Non-pigmented ciliary epithelial cell (primary cell): ENCODE measurements around the gene RNU6-9.
A peak's percentile ranks its signal among the peaks of the same experiment; 100 is the strongest.
"Not testable (repeated sequence)": the region's sequence is repeated elsewhere in the genome, so short reads cannot be mapped to it uniquely, and the experiment has no call there.

Source experiments
- DNase-seq: peaks from one replicate; pipeline ENCODE4 v3.0.0-alpha.2; 2010; ENCODE audit warnings: low read depth

The RNU6-9 gene

GRCh38 chr19:861756-862580, 31.3 kb upstream of the RNU6-9 start:
- DNase-seq: no peak

GRCh38 chr19:862581-863314, 30.5 kb upstream of the RNU6-9 start:
- DNase-seq: no peak

- no peak for DNase-seq
These were observed 30.0 kb upstream of the RNU6-9 start for GRCh38 chr19:863315-863620.

DNA sequence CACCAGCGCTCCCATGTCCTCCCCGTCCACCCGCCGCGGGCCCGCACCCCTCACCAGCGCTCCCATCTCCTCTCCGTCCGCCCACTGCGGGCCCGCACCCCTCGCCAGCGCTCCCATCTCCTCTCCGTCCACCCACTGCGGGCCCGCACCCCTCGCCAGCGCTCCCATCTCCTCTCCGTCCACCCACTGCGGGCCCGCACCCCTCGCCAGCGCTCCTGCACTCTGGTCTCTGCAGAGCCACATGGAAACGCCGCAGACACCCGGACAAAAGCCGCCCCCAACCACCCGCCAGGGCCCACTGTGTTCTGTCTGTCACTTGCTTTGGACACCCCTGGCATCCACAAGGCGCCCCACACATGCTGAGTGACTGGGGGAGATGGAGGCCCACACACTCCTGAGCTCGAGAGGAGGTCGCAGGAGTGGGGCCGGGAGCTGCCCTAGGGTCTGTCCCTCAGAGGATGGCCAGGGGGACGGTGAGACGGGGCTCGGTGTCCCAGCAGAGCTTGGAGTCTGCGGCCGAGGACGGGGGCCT, 26.4 kb upstream of the RNU6-9 start:
- DNase-seq: no peak

DNA sequence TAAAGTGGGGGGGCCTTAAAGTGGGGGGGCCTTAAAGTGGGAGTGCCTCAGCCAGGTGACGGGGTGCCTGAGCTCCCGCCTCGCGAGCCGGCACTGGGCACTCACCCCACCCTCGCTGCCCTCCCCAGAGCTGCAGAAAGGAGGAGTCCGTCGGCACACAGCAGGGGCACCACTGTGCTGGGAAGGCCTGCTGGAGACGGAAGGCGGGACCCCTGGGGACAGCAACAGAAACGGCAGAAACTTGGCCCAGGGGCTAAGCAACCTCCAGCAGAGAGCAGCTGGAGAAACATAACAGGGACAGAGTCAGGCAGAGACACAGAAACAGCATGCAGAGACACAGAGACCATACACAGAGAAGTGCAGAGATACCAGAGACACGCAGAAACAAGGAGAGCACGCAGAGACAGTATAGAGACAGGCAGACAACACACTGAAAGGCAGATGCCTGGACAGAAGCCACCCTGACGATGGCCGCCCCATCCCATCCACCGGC, 25.9 kb upstream of the RNU6-9 start:
- DNase-seq: no peak

DNA sequence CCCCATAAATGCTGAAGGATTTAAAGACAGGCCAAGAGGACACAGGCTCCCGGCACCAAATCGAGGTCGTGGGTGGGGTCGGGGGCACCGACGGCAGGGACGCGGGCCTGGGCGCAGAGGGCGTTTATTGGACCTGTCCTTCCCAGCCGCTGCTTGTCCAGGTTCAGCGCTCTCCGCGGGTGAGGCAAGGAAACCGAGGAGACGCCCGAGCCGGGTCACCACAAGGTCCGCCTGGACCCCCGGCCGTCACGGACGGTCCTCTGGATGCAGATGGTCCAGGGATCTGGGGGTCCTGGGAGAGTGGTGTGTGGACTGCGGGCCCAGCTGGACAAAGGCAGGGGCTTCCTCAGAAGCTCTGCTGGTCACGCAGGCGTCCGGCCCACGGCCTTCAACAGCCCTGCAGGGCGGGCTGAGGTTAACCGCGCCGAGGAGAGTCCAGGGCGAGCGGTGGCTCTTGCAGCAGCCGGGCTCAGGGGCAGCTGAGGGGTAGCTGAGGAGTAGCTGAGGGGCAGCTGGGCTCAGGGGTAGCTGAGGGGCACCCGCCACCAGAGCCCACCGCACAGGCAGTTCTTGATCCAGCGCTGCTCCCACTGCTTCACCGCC, 25.3 kb upstream of the RNU6-9 start:
- DNase-seq: no peak

DNA sequence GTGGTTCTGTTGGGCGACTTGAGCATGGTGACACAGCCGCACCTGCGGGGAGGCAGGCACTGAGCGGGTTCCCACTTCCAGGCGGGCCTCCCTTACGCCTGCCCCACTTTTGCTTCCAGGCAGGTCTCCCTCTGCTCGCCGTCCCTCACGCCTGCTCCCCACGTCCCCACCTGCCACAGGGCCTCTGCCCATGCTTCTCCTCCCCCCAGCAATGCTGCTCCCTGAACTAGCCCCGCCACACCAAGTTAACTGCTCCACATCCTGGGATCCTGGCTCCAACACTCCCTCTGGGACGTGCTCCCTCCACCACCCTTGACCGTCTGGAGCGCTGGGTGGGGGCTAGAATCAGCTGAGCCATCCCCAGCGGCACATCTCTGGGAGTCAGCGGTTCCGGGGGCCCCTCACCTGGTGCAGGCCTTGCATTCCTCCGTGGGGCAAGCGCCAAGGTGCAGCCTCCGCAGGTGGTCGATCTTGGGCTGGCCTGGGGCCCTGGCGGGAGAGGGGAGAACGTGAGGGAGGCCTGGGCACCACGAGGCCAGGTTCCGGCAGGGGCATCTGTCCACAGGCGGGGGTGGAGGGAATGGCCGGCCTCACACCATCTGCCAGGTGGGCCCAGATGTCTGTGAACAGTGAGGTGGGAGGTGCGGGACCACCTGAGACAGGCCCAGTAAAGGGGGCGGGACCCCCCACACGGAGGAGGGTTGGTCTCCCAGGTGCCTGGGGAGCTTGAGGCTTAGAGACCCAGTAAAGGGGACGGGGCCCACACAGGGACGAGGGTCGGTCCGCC, 24.6 kb upstream of the RNU6-9 start:
- DNase-seq: no peak

DNA sequence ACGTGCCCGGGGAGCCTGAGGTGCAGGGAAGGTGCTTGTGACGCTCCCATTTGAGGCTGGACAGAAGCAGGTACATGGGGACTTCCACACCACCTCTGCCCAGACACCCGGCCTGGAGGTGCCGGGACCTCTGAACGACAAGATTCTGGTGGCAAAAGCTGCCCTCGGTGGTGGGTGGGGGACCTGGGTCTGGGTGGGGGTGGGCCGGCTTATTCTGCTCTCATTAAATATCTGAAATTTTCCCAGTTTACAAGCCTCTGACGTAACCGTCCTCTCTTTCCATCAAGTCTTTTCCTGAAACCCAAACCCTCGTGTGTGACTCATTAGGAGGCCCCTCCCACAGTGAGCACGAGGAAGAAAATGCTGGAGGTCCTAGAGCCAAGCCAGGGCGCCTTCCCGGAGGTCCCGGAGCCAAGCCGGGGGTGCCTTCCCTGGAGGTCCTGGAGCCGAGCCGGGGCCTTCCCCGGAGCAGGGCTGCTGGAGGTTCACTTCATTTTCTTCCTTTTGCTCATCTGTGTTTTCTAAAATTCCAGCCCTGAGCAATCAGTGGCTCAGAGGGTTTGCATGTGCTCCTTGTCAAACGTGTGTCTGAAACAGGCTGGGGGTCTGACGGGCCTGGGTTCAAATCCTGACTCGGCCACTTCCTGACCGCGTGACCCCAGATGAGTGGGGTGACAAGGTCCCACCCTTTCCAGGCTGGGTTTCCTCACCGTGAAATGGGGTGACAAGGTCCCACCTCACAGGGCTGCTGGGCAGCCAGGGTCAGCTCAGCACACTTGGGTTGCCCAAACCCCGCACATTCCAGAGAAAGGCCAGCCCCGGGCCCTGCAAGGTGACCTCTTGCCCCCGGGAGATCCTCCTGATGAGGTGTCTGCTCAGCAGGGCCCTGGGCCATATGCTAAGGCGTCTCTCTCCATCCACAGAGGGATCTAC, 23.8 kb upstream of the RNU6-9 start:
- DNase-seq: peak; percentile 73

GRCh38 chr19:870314-870713, 23.0 kb upstream of the RNU6-9 start:
- DNase-seq: no peak

DNA sequence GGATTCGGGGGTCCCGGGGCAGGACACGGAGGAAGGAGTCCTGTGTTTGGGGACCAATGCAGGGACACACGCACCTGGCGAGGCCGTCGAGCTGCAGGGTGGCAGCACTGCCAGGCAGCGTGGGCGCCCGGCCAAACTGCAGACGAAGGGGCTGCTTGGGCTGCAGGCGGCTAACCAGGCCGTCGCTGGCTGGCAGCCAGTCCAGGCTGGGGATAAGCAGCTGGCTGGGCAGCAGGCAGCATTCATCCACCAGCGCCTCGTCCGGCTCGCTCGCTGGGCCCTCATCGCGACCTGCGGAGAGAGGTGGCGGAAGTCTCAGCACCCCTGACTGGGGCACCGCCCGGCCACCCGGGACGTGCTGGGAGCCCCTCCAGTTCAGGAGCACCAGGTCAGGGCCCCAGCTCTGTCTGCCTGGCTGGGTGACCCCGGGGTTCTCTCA, 22.3 kb upstream of the RNU6-9 start:
- no peak for DNase-seq

DNA sequence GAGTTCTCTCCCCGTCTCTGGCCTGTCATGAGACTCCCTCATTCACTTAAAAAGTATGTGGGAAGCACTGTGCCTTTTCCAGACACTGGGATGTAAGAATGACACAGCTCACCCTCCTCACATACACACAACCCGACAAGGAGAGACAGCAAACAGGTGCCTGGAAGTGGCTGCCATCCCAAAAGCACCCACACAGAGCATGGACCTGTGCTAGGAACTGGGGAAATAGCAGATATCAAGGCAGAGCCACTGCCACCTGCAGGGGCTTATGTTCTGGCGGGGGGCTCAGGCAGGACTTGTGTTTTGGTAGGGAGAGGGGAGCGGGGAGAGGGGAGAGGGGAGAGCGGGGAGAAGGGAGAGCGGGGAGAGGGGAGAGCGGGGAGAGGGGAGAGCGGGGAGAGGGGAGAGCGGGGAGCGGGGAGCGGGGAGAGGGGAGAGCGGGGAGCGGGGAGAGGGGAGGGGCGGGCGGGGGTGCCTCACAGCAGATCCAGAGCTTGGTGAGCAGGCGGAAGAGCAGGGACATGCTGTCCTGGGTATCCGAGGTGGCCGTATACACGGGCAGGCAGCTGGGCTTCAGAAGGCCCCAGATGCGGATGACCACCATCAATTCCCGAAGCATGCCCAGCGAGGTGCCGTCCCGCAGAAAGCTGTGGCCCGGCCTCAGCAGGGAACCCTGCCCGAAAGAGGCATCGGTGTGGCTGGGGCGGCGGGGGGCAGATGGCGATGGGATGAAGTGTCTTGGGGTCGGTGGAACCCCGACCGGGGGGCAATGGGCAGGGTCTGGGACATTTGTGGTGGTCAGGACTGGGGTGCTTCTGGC, 21.6 kb upstream of the RNU6-9 start:
- no peak for DNase-seq

DNA sequence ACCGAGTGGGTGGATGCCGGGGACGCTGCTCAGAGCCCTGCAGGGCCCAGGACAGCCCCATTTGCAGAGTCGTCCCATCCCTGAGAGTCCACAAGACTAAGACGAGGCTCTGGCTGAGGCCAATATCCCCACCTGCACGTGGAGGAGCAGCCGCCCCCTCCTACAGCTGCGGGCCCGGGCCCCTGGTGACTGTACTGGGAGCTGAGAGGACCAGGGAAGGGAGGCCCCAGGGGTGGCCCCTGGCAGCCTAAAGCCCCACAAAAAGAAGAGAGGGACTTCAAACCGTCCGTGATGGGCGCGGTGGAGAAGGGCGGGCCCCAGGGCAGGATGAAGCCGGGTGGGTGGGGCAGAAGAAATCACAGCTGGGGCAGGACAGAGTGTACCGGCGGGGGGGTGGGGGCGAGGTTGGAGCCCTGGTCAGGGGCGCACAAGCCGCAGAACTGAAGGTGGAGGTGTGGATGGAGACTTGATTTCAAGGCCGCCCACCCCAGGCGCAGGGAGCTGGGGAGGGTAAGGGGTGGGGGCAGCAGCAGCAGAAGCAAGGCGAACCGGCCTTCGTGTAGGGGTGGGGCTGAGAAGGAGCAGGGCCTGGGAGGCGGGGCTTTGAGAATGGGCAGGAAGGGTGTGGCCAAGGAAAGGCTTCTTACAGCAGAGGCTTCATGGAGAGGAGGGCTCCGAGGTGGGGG, 20.9 kb upstream of the RNU6-9 start:
- DNase-seq: no peak

DNA sequence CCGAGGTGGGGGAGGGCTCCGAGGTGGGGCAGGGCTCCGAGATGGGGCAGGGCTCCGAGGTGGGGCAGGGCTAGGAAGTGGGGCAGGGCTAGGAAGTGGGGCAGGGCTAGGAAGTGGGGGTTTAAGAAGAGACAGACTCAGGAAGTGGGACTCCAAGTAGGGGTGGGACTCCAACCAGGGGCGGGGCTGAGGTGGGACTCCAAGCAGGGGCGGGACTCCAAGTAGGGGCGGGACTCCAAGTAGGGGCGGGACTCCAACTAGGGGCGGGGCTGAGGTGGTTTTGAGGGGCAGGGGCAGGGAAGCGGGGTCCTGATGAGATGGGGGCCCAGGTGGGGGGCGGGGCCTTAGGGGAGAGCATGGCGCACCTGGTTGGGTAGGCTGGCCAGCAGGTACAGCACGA, 20.2 kb upstream of the RNU6-9 start:
- DNase-seq: no peak

GRCh38 chr19:873561-874041, 19.7 kb upstream of the RNU6-9 start:
- DNase-seq: no peak

GRCh38 chr19:875265-875879, 17.9 kb upstream of the RNU6-9 start:
- no peak for DNase-seq

- no peak for DNase-seq
These were observed 17.2 kb upstream of the RNU6-9 start for GRCh38 chr19:876089-876488.

DNA sequence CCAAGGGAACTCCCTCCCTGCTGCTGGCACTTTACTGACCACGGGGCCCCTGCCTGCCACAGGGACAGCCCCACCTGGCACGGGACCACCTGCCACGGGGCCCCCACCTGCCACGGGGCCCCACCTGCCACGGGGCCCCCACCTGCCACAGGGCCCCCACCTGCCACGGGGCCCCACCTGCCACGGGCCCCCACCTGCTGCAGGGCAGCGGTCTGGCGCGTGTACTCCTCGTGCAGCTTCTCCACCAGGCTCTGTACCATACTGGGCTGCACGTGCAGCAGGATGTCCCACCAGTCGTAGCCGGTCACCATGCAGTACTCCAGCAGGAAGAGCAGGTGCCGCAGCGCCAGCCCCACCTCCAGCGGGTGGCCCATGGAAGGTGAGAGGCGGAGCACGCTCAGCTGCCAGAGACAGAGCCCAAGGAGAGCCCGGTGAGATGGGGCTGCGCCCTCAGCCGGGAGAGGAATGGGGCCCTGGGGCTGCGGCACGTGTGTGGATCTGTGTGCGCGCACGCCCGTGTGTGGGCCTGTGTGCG, 16.4 kb upstream of the RNU6-9 start:
- DNase-seq: no peak

GRCh38 chr19:877992-878660, 15.2 kb upstream of the RNU6-9 start:
- DNase-seq: not testable (repeated sequence)
